ENCODE results near the gene PARS2.
A peak's percentile ranks its signal among the peaks of the same experiment; 100 is the strongest.

PARS2 gene

GRCh38 chr1:54721719-54722118, 42.6 kb downstream of the PARS2 start:
- DNase-seq: no peak

- no peak for DNase-seq
Observed at GRCh38 chr1:54716299-54717047, 47.9 kb downstream of the PARS2 start.

- DNase-seq: peak; percentile 62
Observed at GRCh38 chr1:54715493-54716298, 48.6 kb downstream of the PARS2 start, which contains the start of gene TTC4. TTC4 (plus strand) TSS chr1:54715861; CDS start chr1:54715909, 48 bp downstream.

GRCh38 chr1:54714881-54715492, 49.3 kb downstream of the PARS2 start:
- no peak for DNase-seq

- no peak for DNase-seq
Observed at GRCh38 chr1:54711536-54711935, 52.8 kb downstream of the PARS2 start.

GRCh38 chr1:54710841-54711240, 53.5 kb downstream of the PARS2 start:
- DNase-seq: no peak

- DNase-seq: no peak
Observed at GRCh38 chr1:54710434-54710833, 53.9 kb downstream of the PARS2 start.

GRCh38 chr1:54709547-54710292, 54.6 kb downstream of the PARS2 start:
- DNase-seq: no peak

- no peak for DNase-seq
Observed at GRCh38 chr1:54708385-54708784, 55.9 kb downstream of the PARS2 start.
